GM19025 (cell line): ENCODE results near the gene RXRA.
"Not testable (repeated sequence)": the region's sequence is repeated elsewhere in the genome, so short reads cannot be mapped to it uniquely, and the experiment has no call there.

Experiments
- ATAC-seq: cut with Tn5 transposase; IDR thresholded peaks from one replicate; pipeline ENCODE4 v1.9.1; 2021; ENCODE audit warnings: mild to moderate bottlenecking, low read depth, moderate library complexity; ENCODE audit not compliant: unreplicated experiment

The RXRA gene

DNA sequence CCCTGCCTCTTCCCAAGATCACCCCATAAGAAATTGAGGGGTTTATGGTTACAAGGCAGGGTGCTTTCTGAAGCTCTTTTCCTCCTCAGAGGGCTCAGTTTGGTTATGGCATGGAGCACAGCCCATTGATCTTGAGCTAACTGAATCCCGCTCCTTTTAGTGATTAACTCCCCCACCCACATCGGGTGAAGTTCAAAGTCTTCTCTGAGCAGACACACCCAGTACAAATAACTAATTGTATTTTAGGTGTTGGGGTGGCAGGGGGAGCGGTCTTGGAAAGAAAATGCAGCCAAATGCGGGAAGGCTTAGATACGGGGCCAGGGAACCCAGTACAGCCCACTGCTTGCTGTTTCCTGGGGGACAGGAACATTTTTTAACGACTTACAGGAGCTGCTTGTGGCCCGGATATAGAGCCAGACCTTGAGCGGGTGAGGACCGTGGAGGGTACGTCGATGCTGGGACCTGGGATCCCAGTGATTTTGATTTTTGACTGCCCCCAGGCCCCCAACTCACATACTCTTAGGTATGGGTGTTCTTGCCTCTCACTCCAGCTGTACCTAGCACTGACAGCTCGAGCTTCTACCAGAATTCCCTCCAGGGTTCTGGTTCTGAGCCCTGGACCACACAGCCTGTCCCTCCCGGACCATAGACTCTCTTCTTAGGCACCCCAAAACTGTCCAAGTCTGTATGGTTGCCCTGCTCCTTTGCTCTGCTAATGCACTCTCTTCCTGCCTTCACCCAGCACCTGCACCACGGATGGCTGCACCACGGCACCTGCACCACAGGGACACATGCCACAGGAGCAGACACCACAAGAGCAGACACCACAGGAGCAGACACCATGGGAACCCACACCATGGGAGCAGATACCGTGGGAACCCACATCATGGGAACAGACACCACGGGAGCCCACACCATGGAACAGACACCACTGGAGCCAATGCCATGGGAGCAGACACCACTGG lies 18.3 kb upstream of the RXRA start:
- no peak for ATAC-seq

DNA sequence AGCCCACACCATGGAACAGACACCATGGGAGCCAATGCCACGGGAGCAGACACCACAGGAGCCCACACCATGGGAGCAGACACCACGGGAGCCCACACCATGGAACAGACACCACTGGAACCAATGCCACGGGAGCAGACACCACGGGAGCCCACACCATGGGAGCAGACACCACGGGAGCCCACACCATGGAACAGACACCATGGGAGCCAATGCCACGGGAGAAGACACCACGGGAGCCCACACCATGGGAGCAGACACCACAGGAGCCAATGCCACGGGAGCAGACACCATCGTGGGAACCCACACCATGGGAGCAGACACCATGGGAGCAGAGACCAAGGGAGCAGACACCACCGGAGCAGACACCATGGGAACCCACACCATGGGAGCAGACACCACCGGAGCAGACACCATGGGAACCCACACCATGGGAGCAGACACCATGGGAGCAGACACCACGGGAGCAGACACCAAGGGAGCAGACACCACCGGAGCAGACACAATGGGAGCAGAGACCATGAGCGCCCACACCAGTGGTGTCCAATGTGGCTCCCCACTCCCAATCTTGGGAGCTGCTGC lies 17.5 kb upstream of the RXRA start:
- ATAC-seq: not testable (repeated sequence)

GRCh38 chr9:134313470-134313869 lies 12.8 kb upstream of the RXRA start:
- no peak for ATAC-seq

DNA sequence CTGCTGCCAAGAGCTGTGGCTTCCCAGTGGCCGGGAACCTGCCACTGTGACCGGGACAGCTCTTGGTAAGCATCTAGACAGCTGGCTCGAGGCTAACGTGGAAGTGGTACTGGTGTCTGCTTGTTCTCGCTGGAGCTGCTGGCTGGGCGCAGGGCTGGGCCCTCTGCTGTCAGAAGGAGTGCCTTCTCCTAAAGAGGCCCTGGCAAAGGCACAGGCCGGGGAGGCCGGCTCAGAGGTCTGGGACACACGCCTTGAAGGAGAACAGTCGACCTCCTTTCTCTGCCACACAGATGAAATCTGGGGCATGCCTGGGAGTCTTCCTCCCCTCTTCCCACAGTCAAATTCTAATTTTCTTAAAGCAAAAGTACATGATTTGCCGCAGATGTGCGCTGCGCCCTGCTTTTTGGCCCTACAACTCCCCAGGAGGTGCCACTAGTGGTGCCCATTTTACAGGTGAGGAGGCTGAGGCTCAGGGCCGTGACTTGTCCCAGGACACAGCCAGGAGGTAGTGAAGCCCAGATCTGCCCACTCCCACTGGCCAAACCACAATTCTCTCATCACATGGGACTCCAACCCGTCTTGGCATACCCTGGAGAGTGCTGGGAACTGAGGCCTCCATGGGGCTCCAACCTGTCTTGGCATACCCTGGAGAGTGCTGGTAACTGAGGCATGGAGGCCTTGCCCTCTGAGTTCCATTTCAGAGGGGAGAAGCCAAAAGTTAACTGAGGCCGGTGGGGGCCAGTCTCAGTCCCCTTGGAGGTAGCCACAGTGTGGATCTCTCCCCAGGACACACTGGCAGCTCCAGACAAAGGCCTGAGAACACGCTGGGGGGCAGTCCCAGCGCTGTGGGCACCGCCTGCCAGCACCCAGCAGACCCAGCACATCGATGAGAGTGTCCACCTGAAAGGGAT lies 12.0 kb upstream of the RXRA start:
- ATAC-seq: no peak

GRCh38 chr9:134314950-134315715 lies 11.1 kb upstream of the RXRA start:
- ATAC-seq: no peak

DNA sequence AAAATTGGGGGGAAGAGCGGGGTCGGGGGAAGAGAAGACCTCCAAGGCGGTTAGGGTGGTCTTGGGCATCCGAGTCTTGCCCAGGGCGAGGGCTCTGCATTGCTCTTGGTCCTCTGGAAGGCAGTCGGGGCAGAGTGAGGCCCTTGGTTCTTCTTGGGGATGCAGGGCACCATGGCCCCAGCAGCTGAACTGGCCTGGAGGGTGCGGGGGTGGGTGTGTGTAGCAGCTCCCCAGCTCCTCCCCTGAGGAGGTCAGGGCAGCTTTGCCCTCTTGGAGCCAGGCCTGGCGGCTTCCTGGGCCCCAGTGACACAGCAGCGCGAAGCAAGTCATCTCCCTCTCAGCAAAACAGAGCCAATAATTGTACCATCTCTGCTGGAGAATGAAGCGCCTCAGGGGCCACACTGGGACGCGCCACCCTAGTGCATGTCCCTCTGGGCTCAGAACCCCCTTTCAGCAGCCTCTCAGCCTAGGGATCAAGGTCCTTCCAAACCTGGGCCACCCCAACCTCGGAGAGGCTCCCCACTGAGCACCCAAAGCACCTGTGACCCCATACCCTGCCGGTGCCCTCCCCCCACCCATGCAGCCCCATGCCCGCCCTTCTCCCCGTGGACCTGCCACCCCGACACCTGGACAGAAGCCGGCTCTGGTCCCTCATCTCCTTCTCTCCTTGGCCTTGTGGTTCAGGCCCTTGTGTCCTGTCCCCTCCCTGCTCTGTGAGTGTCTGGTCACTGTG lies 10.4 kb upstream of the RXRA start:
- ATAC-seq: no peak

DNA sequence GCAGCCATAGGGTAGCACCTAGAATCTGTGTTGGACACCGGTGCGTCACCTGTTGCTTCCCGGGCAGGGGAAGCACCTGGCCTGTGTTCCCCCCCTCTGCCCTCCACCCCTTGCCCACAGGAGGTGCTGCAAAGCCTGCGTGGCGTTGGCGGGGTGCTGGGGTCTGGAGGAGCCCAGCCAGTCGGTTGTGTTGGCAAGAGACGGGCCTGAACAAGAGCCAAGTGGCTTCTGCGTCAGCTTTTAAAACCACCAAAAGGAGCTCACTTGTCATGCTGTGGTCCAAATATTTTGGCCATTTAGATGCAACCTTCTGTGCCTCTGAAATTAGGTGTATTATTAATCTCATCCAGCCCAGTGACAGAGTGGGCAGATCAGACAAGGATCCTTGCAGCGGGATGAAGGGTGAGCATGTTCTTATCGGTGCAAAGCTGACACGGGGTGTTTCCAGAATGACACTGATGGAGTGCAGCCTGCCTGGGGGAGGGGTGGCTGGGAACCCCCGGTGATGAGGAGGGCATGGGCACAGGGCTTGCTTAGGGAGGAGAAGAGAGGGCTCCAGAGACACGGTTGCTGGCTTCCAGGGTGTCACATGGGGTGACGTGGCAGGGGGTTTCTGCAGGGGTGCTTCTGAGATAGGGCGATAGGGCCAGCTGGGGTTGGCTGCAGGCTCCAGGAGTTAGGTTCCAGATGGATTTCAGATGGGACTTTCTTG lies 9.7 kb upstream of the RXRA start:
- ATAC-seq: no peak

DNA sequence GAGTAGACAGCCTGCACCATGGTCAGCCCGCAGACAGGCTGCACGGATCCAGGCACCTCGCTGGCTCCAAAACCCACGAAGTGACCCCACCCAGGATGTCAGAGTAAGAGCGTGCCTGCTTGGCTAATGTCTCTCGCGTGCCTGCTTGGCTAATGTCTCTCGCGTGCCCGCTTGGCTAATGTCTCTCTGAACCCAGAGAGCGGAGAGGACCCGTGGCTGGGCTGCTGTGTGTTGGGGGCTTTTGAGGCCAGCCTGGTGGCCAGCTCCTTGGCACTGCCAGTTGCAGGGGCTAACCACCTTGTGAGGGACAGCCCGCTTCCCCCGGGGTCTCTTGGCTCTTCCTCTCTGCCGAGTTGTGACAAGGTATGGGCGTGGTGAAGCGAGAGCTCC lies 8.9 kb upstream of the RXRA start:
- ATAC-seq: no peak

DNA sequence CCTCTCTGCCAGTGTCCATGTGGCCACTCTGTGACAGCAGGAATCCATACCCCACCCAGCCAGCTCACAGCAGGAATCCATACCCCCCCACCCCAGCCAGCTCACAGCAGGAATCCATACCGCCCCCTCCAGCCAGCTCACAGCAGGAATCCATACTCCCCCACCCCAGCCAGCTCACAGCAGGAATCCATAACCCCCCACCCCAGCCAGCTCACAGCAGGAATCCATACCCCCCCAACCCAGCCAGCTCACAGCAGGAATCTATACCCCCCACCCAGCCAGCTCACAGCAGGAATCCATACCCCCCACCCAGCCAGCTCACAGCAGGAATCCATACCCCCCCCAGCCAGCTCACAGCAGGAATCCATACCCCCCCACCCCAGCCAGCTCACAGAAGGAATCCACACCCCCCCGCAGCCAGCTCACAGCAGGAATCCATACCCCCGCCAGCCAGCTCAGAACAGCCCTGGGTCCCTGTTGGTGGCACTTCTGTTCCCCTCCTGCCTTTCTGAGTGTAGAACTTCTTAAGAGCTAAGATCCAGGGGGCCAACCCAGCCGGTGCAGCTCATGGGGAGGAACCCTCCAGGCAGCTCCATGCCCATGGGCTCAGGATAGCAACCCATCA lies 8.4 kb upstream of the RXRA start:
- ATAC-seq: no peak

DNA sequence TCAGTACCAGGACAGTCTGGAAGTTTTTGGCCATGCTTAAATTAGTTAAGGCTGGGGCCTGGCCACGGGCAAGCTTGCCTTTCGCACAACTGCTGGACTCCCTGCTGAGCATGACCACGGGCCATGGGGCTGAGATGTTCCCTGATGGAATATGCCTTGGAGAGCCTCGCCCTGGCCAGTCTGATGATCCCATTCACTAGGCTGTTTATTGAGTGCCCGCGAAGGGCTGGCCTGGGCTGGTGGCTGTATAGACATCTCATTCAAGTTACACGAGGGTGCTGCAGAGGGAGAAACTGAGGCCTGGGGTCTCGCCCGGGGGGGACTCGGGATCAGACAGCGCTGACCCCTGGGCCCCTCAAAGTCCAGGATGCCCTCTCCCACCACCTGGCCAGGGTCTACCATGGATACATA lies 7.8 kb upstream of the RXRA start:
- ATAC-seq: no peak

GRCh38 chr9:134318941-134319305 lies 7.3 kb upstream of the RXRA start:
- ATAC-seq: no peak

GRCh38 chr9:134319306-134320125 lies 6.7 kb upstream of the RXRA start:
- no peak for ATAC-seq

- no peak for ATAC-seq
Observed at GRCh38 chr9:134320126-134320867, 6.0 kb upstream of the RXRA start.

- ATAC-seq: no peak
Observed at GRCh38 chr9:134320868-134321471, 5.3 kb upstream of the RXRA start.

- ATAC-seq: no peak
Observed at GRCh38 chr9:134321531-134321930, 4.7 kb upstream of the RXRA start.

DNA sequence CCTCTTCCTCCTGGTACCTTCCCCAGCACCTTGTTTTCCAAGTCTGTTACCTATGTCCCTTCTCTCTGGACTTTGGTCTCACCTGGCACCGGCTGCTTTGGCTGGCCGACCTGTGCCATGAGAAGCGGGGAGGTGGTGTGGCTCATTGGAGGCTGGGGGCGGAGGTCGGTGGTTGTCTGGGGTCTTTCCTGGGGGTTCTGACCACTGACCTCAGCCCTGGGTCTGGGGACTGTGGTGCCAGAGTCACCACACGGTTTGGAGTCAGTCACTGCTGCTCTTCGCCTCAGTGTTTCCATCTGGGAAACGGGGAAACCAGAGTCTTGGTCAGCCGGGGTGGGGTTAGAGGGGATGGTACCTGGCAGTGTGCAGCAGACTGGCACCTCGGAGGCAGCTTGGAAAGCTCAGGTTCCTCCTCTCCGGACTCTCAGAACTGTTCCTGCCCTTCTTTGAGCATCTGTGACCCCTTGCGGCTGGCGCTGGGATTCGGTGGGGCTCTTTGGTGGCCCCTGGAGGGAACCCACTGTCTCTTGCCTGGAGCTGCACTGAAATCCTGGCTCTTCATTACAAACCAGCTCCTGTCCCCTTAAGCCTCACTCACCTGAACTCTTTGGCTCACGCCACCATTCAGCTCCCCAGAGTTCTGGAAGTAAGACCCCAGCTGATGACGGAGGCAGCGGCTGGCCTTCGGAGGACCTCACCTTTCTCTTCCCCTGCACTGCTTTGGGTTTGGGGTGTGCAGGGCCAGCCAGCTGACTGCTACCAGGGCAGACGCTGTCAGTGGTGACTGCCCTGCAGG lies 4.1 kb upstream of the RXRA start:
- ATAC-seq: no peak
